SW480 (cell line): Measurements from ENCODE around the gene MORC4.

Experiments
- DNase-seq: peaks from one replicate; pipeline ENCODE4 v3.0.0-alpha.2; 2016; ENCODE audit warnings: low spot score

MORC4 gene

GRCh38 chrX:106905064-106905708 lies 94.8 kb downstream of the MORC4 start:
- DNase-seq: no peak

GRCh38 chrX:106903856-106904528 lies 96.0 kb downstream of the MORC4 start:
- no peak for DNase-seq

GRCh38 chrX:106903291-106903824 lies 96.7 kb downstream of the MORC4 start, which contains the start of gene RIPPLY1:
TSS of gene RIPPLY1 (minus strand) at chrX:106903341. CDS start at chrX:106903287, 54 bp downstream.
- DNase-seq: no peak

- DNase-seq: no peak
Observed at GRCh38 chrX:106902684-106903083, 97.3 kb downstream of the MORC4 start.

- no peak for DNase-seq
Observed at GRCh38 chrX:106901781-106902219, 98.2 kb downstream of the MORC4 start.

- no peak for DNase-seq
Observed at GRCh38 chrX:106901341-106901740, 98.7 kb downstream of the MORC4 start.

GRCh38 chrX:106899841-106900240 lies 100.2 kb downstream of the MORC4 start:
- DNase-seq: no peak

- no peak for DNase-seq
Observed at GRCh38 chrX:106899276-106899675, 100.7 kb downstream of the MORC4 start.

- DNase-seq: peak; percentile 58
Observed at GRCh38 chrX:106898462-106898861, 101.5 kb downstream of the MORC4 start.

GRCh38 chrX:106897259-106897658 lies 102.8 kb downstream of the MORC4 start:
- no peak for DNase-seq

GRCh38 chrX:106894978-106895452 lies 105.0 kb downstream of the MORC4 start:
- no peak for DNase-seq

- DNase-seq: peak; percentile 73
Observed at GRCh38 chrX:106894392-106894909, 105.6 kb downstream of the MORC4 start.

GRCh38 chrX:106891762-106892460 lies 108.1 kb downstream of the MORC4 start:
- no peak for DNase-seq
